ENCODE data around the gene WDR93.
A peak's percentile ranks its signal among the peaks of the same experiment; 100 is the strongest.
"Not testable (repeated sequence)": the region's sequence is repeated elsewhere in the genome, so short reads cannot be mapped to it uniquely, and the experiment has no call there.

The WDR93 gene

GRCh38 chr15:89664441-89665350, 25.9 kb upstream of the WDR93 start:
- peak; percentile 77 for DNase-seq

- DNase-seq = no peak
Measured at GRCh38 chr15:89665449-89666181, 25.0 kb upstream of the WDR93 start.

- DNase-seq = no peak
Measured at GRCh38 chr15:89666184-89666857, 24.3 kb upstream of the WDR93 start.

GRCh38 chr15:89666858-89667705, 23.5 kb upstream of the WDR93 start:
- DNase-seq = no peak

- DNase-seq = no peak
Measured at GRCh38 chr15:89667706-89667960, 23.0 kb upstream of the WDR93 start.

- DNase-seq = no peak
Measured at GRCh38 chr15:89668171-89668570, 22.4 kb upstream of the WDR93 start.

GRCh38 chr15:89669309-89669865, 21.2 kb upstream of the WDR93 start:
- DNase-seq = no peak

- no peak for DNase-seq
Measured at GRCh38 chr15:89669941-89670340, 20.7 kb upstream of the WDR93 start.

- no peak for DNase-seq
Measured at GRCh38 chr15:89670971-89671560, 19.5 kb upstream of the WDR93 start.

GRCh38 chr15:89671687-89672086, 18.9 kb upstream of the WDR93 start:
- no peak for DNase-seq

- no peak for DNase-seq
Measured at GRCh38 chr15:89672221-89673164, 18.1 kb upstream of the WDR93 start.

- no peak for DNase-seq
Measured at GRCh38 chr15:89673165-89673512, 17.5 kb upstream of the WDR93 start.

GRCh38 chr15:89674526-89674925, 16.1 kb upstream of the WDR93 start:
- DNase-seq = no peak

GRCh38 chr15:89675606-89676005, 15.0 kb upstream of the WDR93 start:
- DNase-seq = no peak

- no peak for DNase-seq
Measured at GRCh38 chr15:89677381-89677780, 13.2 kb upstream of the WDR93 start.

GRCh38 chr15:89679212-89679611, 11.4 kb upstream of the WDR93 start, which contains the start of gene PLIN1:
Gene PLIN1, minus strand, starts transcription at chr15:89679367. Its CDS starts 1,878 bp downstream, at chr15:89677489.
- no peak for DNase-seq

- DNase-seq = no peak
Measured at GRCh38 chr15:89680282-89680873, 10.2 kb upstream of the WDR93 start.

- no peak for DNase-seq
Measured at GRCh38 chr15:89681146-89681545, 9.5 kb upstream of the WDR93 start.

GRCh38 chr15:89685995-89686394, 4.6 kb upstream of the WDR93 start:
- no peak for DNase-seq

GRCh38 chr15:89686522-89686921, 4.1 kb upstream of the WDR93 start:
- no peak for DNase-seq

- not testable (repeated sequence) for DNase-seq
Measured at GRCh38 chr15:89689930-89690275, 708 bp upstream of the WDR93 start.

All from NCI-H2081 treated with DMSO at 0.1 percent for 48 hours (cell line).